ENCODE results near the gene BSN. TPM values are rescaled to one million over a fixed set of nuclear protein-coding genes. Genes with fewer than 3 reads are reported as not detected.

The BSN gene
- total RNA-seq, 4 donors from 2014 or later, result 0.44 to 1.8 (median 0.92) TPM

GRCh38 chr3:49667701-49668413, 113.6 kb downstream of the BSN start:
- Histone ChIP-seq H3K4me3 (no peak overlapping the region), H3K36me3 (no peaks in the 10 kb centered on the region), H3K4me1 (peaks cover 0 to 7% (median 0%) of the 10 kb centered on the region in 4 donors), H3K27ac (no peak overlapping the region), H3K9me3 (no peaks in the 10 kb centered on the region), H3K27me3 (peaks cover 0 to 6% of the 10 kb centered on the region in 2 donors)
- no peak for DNase-seq (ENCODE audit: low spot score in 2 of 2)
- TF ChIP-seq, protein P1, sequence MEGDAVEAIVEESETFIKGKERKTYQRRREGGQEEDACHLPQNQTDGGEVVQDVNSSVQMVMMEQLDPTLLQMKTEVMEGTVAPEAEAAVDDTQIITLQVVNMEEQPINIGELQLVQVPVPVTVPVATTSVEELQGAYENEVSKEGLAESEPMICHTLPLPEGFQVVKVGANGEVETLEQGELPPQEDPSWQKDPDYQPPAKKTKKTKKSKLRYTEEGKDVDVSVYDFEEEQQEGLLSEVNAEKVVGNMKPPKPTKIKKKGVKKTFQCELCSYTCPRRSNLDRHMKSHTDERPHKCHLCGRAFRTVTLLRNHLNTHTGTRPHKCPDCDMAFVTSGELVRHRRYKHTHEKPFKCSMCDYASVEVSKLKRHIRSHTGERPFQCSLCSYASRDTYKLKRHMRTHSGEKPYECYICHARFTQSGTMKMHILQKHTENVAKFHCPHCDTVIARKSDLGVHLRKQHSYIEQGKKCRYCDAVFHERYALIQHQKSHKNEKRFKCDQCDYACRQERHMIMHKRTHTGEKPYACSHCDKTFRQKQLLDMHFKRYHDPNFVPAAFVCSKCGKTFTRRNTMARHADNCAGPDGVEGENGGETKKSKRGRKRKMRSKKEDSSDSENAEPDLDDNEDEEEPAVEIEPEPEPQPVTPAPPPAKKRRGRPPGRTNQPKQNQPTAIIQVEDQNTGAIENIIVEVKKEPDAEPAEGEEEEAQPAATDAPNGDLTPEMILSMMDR (IDR thresholded peaks at IDR 0.05), result no peak
- no peak for TF ChIP-seq POLR2A (IDR thresholded peaks at IDR 0.05)
- no peak for TF ChIP-seq EP300 (IDR thresholded peaks at IDR 0.05)
- WGBS, 2 donors, result 57 to 64% methylated on average over 24 to 25 of the region's 25 CpGs

DNA sequence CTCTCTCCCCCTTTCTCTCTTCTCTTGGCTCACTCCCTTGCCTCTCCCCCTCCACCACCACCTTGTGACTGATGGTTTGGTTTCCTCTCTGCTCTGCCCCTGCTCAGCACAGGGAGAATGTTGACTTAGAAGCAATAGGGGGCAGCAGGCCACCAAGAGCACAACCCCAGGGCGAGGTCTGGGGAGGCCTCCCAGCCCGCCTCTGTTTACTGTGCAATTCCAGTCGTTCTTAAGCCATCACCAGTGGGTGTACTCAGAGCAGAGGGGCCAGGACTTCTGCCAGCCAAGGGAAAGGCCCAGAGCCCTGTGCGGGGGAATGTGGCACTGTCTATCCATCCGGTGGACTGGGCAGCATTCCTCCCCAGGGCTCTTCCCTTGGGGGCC, 114.1 kb downstream of the BSN start:
- Histone ChIP-seq H3K27me3 (peaks cover 0 to 6% of the 10 kb centered on the region in 2 donors), H3K27ac (no peak overlapping the region), H3K4me3 (no peak overlapping the region), H3K9me3 (peaks cover 0 to 3% (median 0%) of the 10 kb centered on the region in 4 donors), H3K4me1 (peaks cover 0 to 10% (median 2%) of the 10 kb centered on the region in 4 donors), H3K36me3 (no peaks in the 10 kb centered on the region)
- no peak for TF ChIP-seq EP300 (IDR thresholded peaks at IDR 0.05)
- TF ChIP-seq POLR2A (IDR thresholded peaks at IDR 0.05), result no peak
- TF ChIP-seq, protein P1 (IDR thresholded peaks at IDR 0.05), result no peak
- DNase-seq (ENCODE audit: low spot score in 2 of 2), result no peak
- 14 to 19% methylated on average over 5 of the region's 5 CpGs for WGBS, 2 donors

GRCh38 chr3:49668861-49669260, 114.6 kb downstream of the BSN start:
- 53 to 55% methylated on average over 5 of the region's 5 CpGs for WGBS, 2 donors
- H3K9me3 ChIP-seq, result peaks cover 0 to 5% (median 0%) of the 10 kb centered on the region in 4 donors
- H3K4me1 ChIP-seq, result peaks cover 0 to 14% (median 2%) of the 10 kb centered on the region in 4 donors
- H3K27ac ChIP-seq, result no peak overlapping the region
- TF ChIP-seq, protein P1 (IDR thresholded peaks at IDR 0.05), result no peak
- TF ChIP-seq EP300 (IDR thresholded peaks at IDR 0.05) (no peak), POLR2A (IDR thresholded peaks at IDR 0.05) (no peak)
- H3K36me3 ChIP-seq, result no peaks in the 10 kb centered on the region
- DNase-seq (ENCODE audit: low spot score in 2 of 2), result no peak
- no peak overlapping the region for H3K4me3 ChIP-seq
- H3K27me3 ChIP-seq, result peaks cover 0 to 6% of the 10 kb centered on the region in 2 donors

DNA sequence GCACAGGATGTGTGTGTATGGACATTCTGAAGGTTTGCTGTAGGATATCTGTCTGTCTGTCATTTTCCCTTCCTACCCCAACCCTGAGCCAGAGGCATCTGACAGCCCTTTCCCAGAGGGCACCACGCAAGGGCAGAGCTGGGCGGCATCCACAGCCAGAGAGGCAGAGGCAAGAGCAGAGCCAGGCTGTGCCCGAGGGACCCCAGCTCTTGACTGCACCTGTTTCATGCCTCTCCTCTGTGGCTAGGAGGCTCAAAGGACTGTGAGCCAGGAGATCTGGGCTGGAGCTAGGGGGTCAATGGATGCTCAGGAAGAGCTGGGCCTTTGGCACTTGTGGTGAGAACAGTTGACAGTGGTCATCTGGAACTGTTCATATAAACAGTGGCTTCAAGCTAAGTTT, 115.1 kb downstream of the BSN start:
- no peak overlapping the region for H3K27ac ChIP-seq
- DNase-seq (ENCODE audit: low spot score in 2 of 2), result no peak
- peaks cover 0 to 6% of the 10 kb centered on the region in 2 donors for H3K27me3 ChIP-seq
- no peak overlapping the region for H3K4me3 ChIP-seq
- peaks cover 0 to 14% (median 2%) of the 10 kb centered on the region in 4 donors for H3K4me1 ChIP-seq
- no peak for TF ChIP-seq EP300 (IDR thresholded peaks at IDR 0.05)
- TF ChIP-seq, protein P1 (IDR thresholded peaks at IDR 0.05), result no peak
- TF ChIP-seq POLR2A (IDR thresholded peaks at IDR 0.05), result no peak
- no peaks in the 10 kb centered on the region for H3K36me3 ChIP-seq
- H3K9me3 ChIP-seq, result peaks cover 0 to 5% (median 0%) of the 10 kb centered on the region in 4 donors
- 64 to 76% methylated on average over 2 to 3 of the region's 3 CpGs for WGBS, 2 donors

DNA sequence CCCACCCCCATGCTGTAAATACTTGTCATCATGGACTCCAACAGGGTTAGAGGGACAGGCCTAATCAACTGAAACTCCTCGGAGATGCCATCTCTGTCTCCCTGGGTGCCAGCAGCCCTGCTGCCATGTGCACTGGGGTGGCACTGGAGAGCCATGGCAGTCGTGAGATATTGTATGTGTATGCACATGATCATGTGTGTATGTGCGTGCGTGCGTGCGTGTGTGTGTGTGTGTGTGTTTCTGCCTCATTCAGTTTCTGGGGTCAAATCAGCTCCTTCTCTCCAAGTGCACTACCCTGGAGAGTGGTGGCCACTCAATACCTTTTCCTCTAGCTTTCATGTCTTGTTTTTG, 116.6 kb downstream of the BSN start:
- WGBS, 2 donors, result 55 to 65% methylated on average over 6 of the region's 6 CpGs
- peaks cover 0 to 28% (median 13%) of the 10 kb centered on the region in 4 donors for H3K4me1 ChIP-seq
- H3K27ac ChIP-seq, result no peak overlapping the region
- no peak for TF ChIP-seq POLR2A (IDR thresholded peaks at IDR 0.05)
- no peak for TF ChIP-seq EP300 (IDR thresholded peaks at IDR 0.05)
- TF ChIP-seq, protein P1 (IDR thresholded peaks at IDR 0.05), result no peak
- no peak overlapping the region for H3K4me3 ChIP-seq
- H3K36me3 ChIP-seq, result peaks cover 0 to 4% (median 0%) of the 10 kb centered on the region in 3 donors
- H3K9me3 ChIP-seq, result peaks cover 0 to 5% (median 0%) of the 10 kb centered on the region in 4 donors
- peaks cover 0 to 5% of the 10 kb centered on the region in 2 donors for H3K27me3 ChIP-seq
- DNase-seq (ENCODE audit: low spot score in 2 of 2), result no peak
